ENCODE measurements around the gene INPP5A.

DNA sequence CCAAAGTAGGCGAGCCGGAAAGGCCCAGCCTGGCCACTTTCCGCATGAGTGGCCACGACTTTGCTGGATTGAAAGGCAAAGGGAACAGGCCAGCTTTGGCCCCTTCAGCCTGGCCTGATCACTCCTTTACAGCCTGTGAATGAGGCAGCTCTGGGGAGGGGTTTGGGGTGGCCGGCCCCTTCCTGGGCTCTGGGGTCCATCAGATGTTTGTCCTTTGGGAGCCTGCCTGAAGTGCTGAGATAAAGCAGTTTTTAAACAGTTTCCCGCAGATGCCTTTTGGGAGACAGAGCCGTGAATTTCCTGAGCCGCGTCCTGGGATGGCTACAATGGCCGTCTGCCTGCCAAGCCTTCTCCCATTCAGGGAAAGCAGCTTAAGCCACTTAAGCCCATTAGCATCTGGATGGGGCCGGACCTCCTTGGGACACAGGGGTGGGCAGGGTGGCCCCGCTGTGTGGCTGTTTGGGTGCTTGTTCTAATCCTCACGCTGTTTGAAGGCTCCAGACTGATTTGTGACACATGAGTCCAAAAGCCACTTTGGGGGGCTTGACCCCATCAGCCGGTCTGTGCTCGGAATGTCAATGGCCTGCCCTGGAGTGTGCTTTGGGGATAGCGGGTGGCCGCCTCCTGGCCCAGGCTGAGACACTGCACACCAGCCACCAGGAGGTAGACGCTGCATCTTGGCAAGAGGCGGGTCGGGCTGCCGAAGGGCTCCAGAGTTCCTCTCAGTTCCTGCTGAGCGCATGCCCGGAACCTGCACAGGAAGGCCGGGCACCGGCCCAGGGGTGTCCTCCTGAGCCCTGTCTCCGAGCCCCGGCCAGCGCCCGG, 209.4 kb downstream of the INPP5A start:
- TF ChIP-seq EZH2 (IDR thresholded peaks at IDR 0.05), result no peak
- TF ChIP-seq, protein P1, sequence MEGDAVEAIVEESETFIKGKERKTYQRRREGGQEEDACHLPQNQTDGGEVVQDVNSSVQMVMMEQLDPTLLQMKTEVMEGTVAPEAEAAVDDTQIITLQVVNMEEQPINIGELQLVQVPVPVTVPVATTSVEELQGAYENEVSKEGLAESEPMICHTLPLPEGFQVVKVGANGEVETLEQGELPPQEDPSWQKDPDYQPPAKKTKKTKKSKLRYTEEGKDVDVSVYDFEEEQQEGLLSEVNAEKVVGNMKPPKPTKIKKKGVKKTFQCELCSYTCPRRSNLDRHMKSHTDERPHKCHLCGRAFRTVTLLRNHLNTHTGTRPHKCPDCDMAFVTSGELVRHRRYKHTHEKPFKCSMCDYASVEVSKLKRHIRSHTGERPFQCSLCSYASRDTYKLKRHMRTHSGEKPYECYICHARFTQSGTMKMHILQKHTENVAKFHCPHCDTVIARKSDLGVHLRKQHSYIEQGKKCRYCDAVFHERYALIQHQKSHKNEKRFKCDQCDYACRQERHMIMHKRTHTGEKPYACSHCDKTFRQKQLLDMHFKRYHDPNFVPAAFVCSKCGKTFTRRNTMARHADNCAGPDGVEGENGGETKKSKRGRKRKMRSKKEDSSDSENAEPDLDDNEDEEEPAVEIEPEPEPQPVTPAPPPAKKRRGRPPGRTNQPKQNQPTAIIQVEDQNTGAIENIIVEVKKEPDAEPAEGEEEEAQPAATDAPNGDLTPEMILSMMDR (IDR thresholded peaks at IDR 0.05 in 2 of 3, conservative IDR thresholded peaks at IDR 0.05 in 1 of 3; ENCODE audit: borderline replicate concordance in 1 of 3, insufficient read depth in 1 of 3, low read depth in 2 of 3, low read length in 2 of 3), result no peak
- TF ChIP-seq ZNF274 (IDR thresholded peaks at IDR 0.05; ENCODE audit: low read depth, low read length), result no peak
- no peak for TF ChIP-seq CEBPB (IDR thresholded peaks at IDR 0.05; ENCODE audit: low read depth)
- TF ChIP-seq FOSL1 (IDR thresholded peaks at IDR 0.05; ENCODE audit: low read depth), result no peak
- no peak for TF ChIP-seq ZFX (IDR thresholded peaks at IDR 0.05)
- TF ChIP-seq POLR2A (IDR thresholded peaks at IDR 0.05; ENCODE audit: borderline replicate concordance, extremely low read depth, insufficient read depth, insufficient read length), result no peak
- TF ChIP-seq EZH2phosphoT487 (IDR thresholded peaks at IDR 0.05; ENCODE audit: borderline replicate concordance), result no peak
- no peak for TF ChIP-seq JUND (IDR thresholded peaks at IDR 0.05)
- no peak for TF ChIP-seq POLR2AphosphoS5 (IDR thresholded peaks at IDR 0.05; ENCODE audit: low read depth, low read length)
- no peak for TF ChIP-seq YY1 (IDR thresholded peaks at IDR 0.05; ENCODE audit: extremely low read depth, insufficient replicate concordance, low read depth, low read length)
- TF ChIP-seq CBX3 (IDR thresholded peaks at IDR 0.05; ENCODE audit: low read depth), result no peak
- TF ChIP-seq SRF (IDR thresholded peaks at IDR 0.05; ENCODE audit: low read depth), result no peak
